Activated naive CD4-positive, alpha-beta T cell treated with anti-CD3 and anti-CD28 coated beads, Interleukin-2, amount 50 U/mL, for 24 hours (primary cell): Measurements from ENCODE around the gene FCHSD2.
"Not testable (repeated sequence)": the region's sequence is repeated elsewhere in the genome, so short reads cannot be mapped to it uniquely, and the experiment has no call there.

Experiments
- H3K27ac Mint-ChIP-seq: one replicate; pipeline ENCODE4 v1.8.0; 2021; ENCODE audit warnings: mild to moderate bottlenecking, mixed read lengths
- H3K27me3 Mint-ChIP-seq: one replicate; pipeline ENCODE4 v1.8.0; 2021; ENCODE audit warnings: mixed read lengths
- H3K36me3 Mint-ChIP-seq: one replicate; pipeline ENCODE4 v1.8.0; 2021; ENCODE audit warnings: mixed read lengths
- H3K4me1 Mint-ChIP-seq: one replicate; pipeline ENCODE4 v1.8.0; 2021; ENCODE audit warnings: mixed read lengths
- H3K4me3 Mint-ChIP-seq: one replicate; pipeline ENCODE4 v1.8.0; 2021; ENCODE audit warnings: mild to moderate bottlenecking, mixed read lengths
- H3K9me3 Mint-ChIP-seq: one replicate; pipeline ENCODE4 v1.8.0; 2021; ENCODE audit warnings: mixed read lengths

FCHSD2 gene

GRCh38 chr11:72793425-72794367 is 348.4 kb downstream of the FCHSD2 start, which contains the start of gene STARD10:
STARD10 (minus strand) TSS chr11:72794047; CDS start chr11:72781181, 12,866 bp downstream.
- no peaks in the 10 kb centered on the region for H3K36me3 Mint-ChIP-seq
- no peaks in the 10 kb centered on the region for H3K9me3 Mint-ChIP-seq
- peak within 1 kb of the TSS; percentile 92 for H3K4me3 Mint-ChIP-seq
- no peaks in the 10 kb centered on the region for H3K27me3 Mint-ChIP-seq
- H3K27ac Mint-ChIP-seq: peak within 1 kb of the TSS; percentile 100
- peaks cover 34% of the 10 kb centered on the region for H3K4me1 Mint-ChIP-seq

- Mint-ChIP-seq H3K9me3 (no peaks in the 10 kb centered on the region), H3K4me1 (peaks cover 34% of the 10 kb centered on the region), H3K27me3 (no peaks in the 10 kb centered on the region), H3K27ac (peak overlapping the region; percentile 100), H3K4me3 (peak overlapping the region; percentile 92), H3K36me3 (no peaks in the 10 kb centered on the region)
Measured at GRCh38 chr11:72793076-72793424, 349.1 kb downstream of the FCHSD2 start.

- H3K4me3 Mint-ChIP-seq: peak overlapping the region; percentile 92
- peak overlapping the region; percentile 48 for H3K27ac Mint-ChIP-seq
- peaks cover 38% of the 10 kb centered on the region for H3K4me1 Mint-ChIP-seq
- H3K27me3 Mint-ChIP-seq: no peaks in the 10 kb centered on the region
- no peaks in the 10 kb centered on the region for H3K36me3 Mint-ChIP-seq
- no peaks in the 10 kb centered on the region for H3K9me3 Mint-ChIP-seq
Measured at GRCh38 chr11:72792437-72793021, 349.6 kb downstream of the FCHSD2 start.

- H3K27me3 Mint-ChIP-seq, H3K9me3 Mint-ChIP-seq, H3K36me3 Mint-ChIP-seq, H3K4me3 Mint-ChIP-seq, H3K27ac Mint-ChIP-seq: not testable (repeated sequence)
- H3K4me1 Mint-ChIP-seq: peaks cover 38% of the 10 kb centered on the region
Measured at GRCh38 chr11:72791228-72791627, 350.9 kb downstream of the FCHSD2 start.

- H3K27ac Mint-ChIP-seq: peak overlapping the region; percentile 12
- H3K4me1 Mint-ChIP-seq: peaks cover 34% of the 10 kb centered on the region
- H3K36me3 Mint-ChIP-seq: no peaks in the 10 kb centered on the region
- H3K27me3 Mint-ChIP-seq: no peaks in the 10 kb centered on the region
- H3K9me3 Mint-ChIP-seq: no peaks in the 10 kb centered on the region
- no peak overlapping the region for H3K4me3 Mint-ChIP-seq
Measured at GRCh38 chr11:72789493-72790131, 352.5 kb downstream of the FCHSD2 start.

GRCh38 chr11:72788241-72788640 is 353.9 kb downstream of the FCHSD2 start:
- Mint-ChIP-seq H3K27me3 (no peaks in the 10 kb centered on the region), H3K36me3 (no peaks in the 10 kb centered on the region), H3K27ac (no peak overlapping the region), H3K9me3 (no peaks in the 10 kb centered on the region), H3K4me3 (no peak overlapping the region), H3K4me1 (peaks cover 20% of the 10 kb centered on the region)

GRCh38 chr11:72787216-72788104 is 354.7 kb downstream of the FCHSD2 start:
- no peaks in the 10 kb centered on the region for H3K36me3 Mint-ChIP-seq
- no peak overlapping the region for H3K4me3 Mint-ChIP-seq
- H3K9me3 Mint-ChIP-seq: no peaks in the 10 kb centered on the region
- no peaks in the 10 kb centered on the region for H3K27me3 Mint-ChIP-seq
- no peak overlapping the region for H3K27ac Mint-ChIP-seq
- H3K4me1 Mint-ChIP-seq: peaks cover 16% of the 10 kb centered on the region
